Activated naive CD4-positive, alpha-beta T cell treated with anti-CD3 and anti-CD28 coated beads, Interleukin-2, amount 10 ng/mL, durations not matched to agents 7 days and 5 days (primary cell): ENCODE measurements around the gene CROCC2.

Experiments used
- CTCF ChIA-PET: fragments of 350-600 bp; sonication (Branson Sonifier 250); formaldehyde crosslinking; loops from one replicate; lab custom pipeline; 2021; ENCODE audit warnings: antibody characterized with exemption; lab: Charles Lee
- DNase-seq: peaks from one replicate; pipeline ENCODE4 v3.0.0-alpha.2; 2020
- H3K27ac Mint-ChIP-seq: one replicate; pipeline ENCODE4 v1.8.0; 2021; ENCODE audit warnings: mild to moderate bottlenecking, moderate library complexity, mixed read lengths
- H3K27me3 Mint-ChIP-seq: one replicate; pipeline ENCODE4 v1.8.0; 2021; ENCODE audit warnings: mild to moderate bottlenecking, mixed read lengths
- H3K36me3 Mint-ChIP-seq: one replicate; pipeline ENCODE4 v1.8.0; 2021; ENCODE audit warnings: mixed read lengths
- H3K4me1 Mint-ChIP-seq: one replicate; pipeline ENCODE4 v1.8.0; 2021; ENCODE audit warnings: mixed read lengths
- H3K4me3 Mint-ChIP-seq: one replicate; pipeline ENCODE4 v1.8.0; 2021; ENCODE audit warnings: mild to moderate bottlenecking, moderate library complexity, mixed read lengths
- H3K9me3 Mint-ChIP-seq: one replicate; pipeline ENCODE4 v1.8.0; 2021; ENCODE audit warnings: mixed read lengths

CROCC2 gene

GRCh38 chr2:240925568-240926515, 19.7 kb downstream of the CROCC2 start:
- peak; percentile 19 for DNase-seq

GRCh38 chr2:240926516-240927389, 20.6 kb downstream of the CROCC2 start:
- H3K36me3 Mint-ChIP-seq = no peaks in the 10 kb centered on the region
- H3K27ac Mint-ChIP-seq = no peak overlapping the region
- H3K4me3 Mint-ChIP-seq = no peak overlapping the region
- CTCF ChIA-PET = interaction anchor here (1.0 kb wide), 1 partner anchor 12 kb away, joined by 3 read pairs; no protein-coding TSS in a partner anchor
- H3K4me1 Mint-ChIP-seq = no peaks in the 10 kb centered on the region
- H3K27me3 Mint-ChIP-seq = peaks cover 9% of the 10 kb centered on the region
- no peaks in the 10 kb centered on the region for H3K9me3 Mint-ChIP-seq
- DNase-seq = peak; percentile 17

More at GRCh38 chr2:240925568-240926515, 19.7 kb downstream of the CROCC2 start:
- no peaks in the 10 kb centered on the region for H3K4me1 Mint-ChIP-seq
- CTCF ChIA-PET = interaction anchor here (1.0 kb wide), 1 partner anchor 11 kb away, joined by 3 read pairs; no protein-coding TSS in a partner anchor
- H3K9me3 Mint-ChIP-seq = no peaks in the 10 kb centered on the region
- H3K36me3 Mint-ChIP-seq = no peaks in the 10 kb centered on the region
- H3K27ac Mint-ChIP-seq = no peak overlapping the region
- no peak overlapping the region for H3K4me3 Mint-ChIP-seq
- H3K27me3 Mint-ChIP-seq = peaks cover 9% of the 10 kb centered on the region

GRCh38 chr2:240927390-240927781, 21.2 kb downstream of the CROCC2 start:
- Mint-ChIP-seq H3K4me3 (no peak overlapping the region), H3K4me1 (no peaks in the 10 kb centered on the region), H3K9me3 (no peaks in the 10 kb centered on the region), H3K36me3 (no peaks in the 10 kb centered on the region), H3K27me3 (peaks cover 9% of the 10 kb centered on the region), H3K27ac (no peak overlapping the region)
- CTCF ChIA-PET = no interaction called here
- no peak for DNase-seq

- H3K9me3 Mint-ChIP-seq = no peaks in the 10 kb centered on the region
- CTCF ChIA-PET = no interaction called here
- H3K36me3 Mint-ChIP-seq = no peaks in the 10 kb centered on the region
- no peaks in the 10 kb centered on the region for H3K4me1 Mint-ChIP-seq
- H3K27me3 Mint-ChIP-seq = peaks cover 9% of the 10 kb centered on the region
- DNase-seq = peak; percentile 13
- H3K4me3 Mint-ChIP-seq = no peak overlapping the region
- no peak overlapping the region for H3K27ac Mint-ChIP-seq
Measured at GRCh38 chr2:240928476-240929363, 22.6 kb downstream of the CROCC2 start.

- no peak for DNase-seq
- Mint-ChIP-seq H3K4me3 (no peak overlapping the region), H3K9me3 (no peaks in the 10 kb centered on the region), H3K4me1 (no peaks in the 10 kb centered on the region), H3K27me3 (peaks cover 9% of the 10 kb centered on the region), H3K36me3 (no peaks in the 10 kb centered on the region), H3K27ac (no peak overlapping the region)
- CTCF ChIA-PET = no interaction called here
Measured at GRCh38 chr2:240929364-240930095, 23.4 kb downstream of the CROCC2 start.

GRCh38 chr2:240930096-240930630, 24.0 kb downstream of the CROCC2 start:
- no peak overlapping the region for H3K4me3 Mint-ChIP-seq
- no peaks in the 10 kb centered on the region for H3K36me3 Mint-ChIP-seq
- peaks cover 9% of the 10 kb centered on the region for H3K27me3 Mint-ChIP-seq
- no peaks in the 10 kb centered on the region for H3K9me3 Mint-ChIP-seq
- H3K4me1 Mint-ChIP-seq = no peaks in the 10 kb centered on the region
- no peak overlapping the region for H3K27ac Mint-ChIP-seq
- DNase-seq = no peak
- CTCF ChIA-PET = interaction anchor here (1.6 kb wide), 1 partner anchor 15 kb away, joined by 5 read pairs; no protein-coding TSS in a partner anchor

- Mint-ChIP-seq H3K4me1 (no peaks in the 10 kb centered on the region), H3K27me3 (peaks cover 9% of the 10 kb centered on the region), H3K9me3 (no peaks in the 10 kb centered on the region), H3K4me3 (no peak overlapping the region), H3K27ac (no peak overlapping the region), H3K36me3 (no peaks in the 10 kb centered on the region)
- CTCF ChIA-PET = interaction anchor here (1.6 kb wide), 1 partner anchor 16 kb away, joined by 5 read pairs; no protein-coding TSS in a partner anchor
- no peak for DNase-seq
Measured at GRCh38 chr2:240930631-240931318, 24.6 kb downstream of the CROCC2 start.

GRCh38 chr2:240931319-240931949, 25.3 kb downstream of the CROCC2 start:
- CTCF ChIA-PET = interaction anchor here (1.6 kb wide), 1 partner anchor 17 kb away, joined by 5 read pairs; no protein-coding TSS in a partner anchor
- H3K9me3 Mint-ChIP-seq = no peaks in the 10 kb centered on the region
- H3K27ac Mint-ChIP-seq = no peak overlapping the region
- peaks cover 9% of the 10 kb centered on the region for H3K27me3 Mint-ChIP-seq
- H3K4me1 Mint-ChIP-seq = no peaks in the 10 kb centered on the region
- no peaks in the 10 kb centered on the region for H3K36me3 Mint-ChIP-seq
- H3K4me3 Mint-ChIP-seq = no peak overlapping the region
- DNase-seq = no peak

GRCh38 chr2:240932001-240932723, 26.0 kb downstream of the CROCC2 start:
- Mint-ChIP-seq H3K27ac (no peak overlapping the region), H3K9me3 (no peaks in the 10 kb centered on the region), H3K4me1 (no peaks in the 10 kb centered on the region), H3K36me3 (no peaks in the 10 kb centered on the region), H3K27me3 (peaks cover 3% of the 10 kb centered on the region), H3K4me3 (no peak overlapping the region)
- CTCF ChIA-PET = no interaction called here
- no peak for DNase-seq

- H3K27me3 Mint-ChIP-seq = peaks cover 6% of the 10 kb centered on the region
- no peak overlapping the region for H3K27ac Mint-ChIP-seq
- H3K9me3 Mint-ChIP-seq = no peaks in the 10 kb centered on the region
- H3K36me3 Mint-ChIP-seq = no peaks in the 10 kb centered on the region
- no peaks in the 10 kb centered on the region for H3K4me1 Mint-ChIP-seq
- no peak for DNase-seq
- no peak overlapping the region for H3K4me3 Mint-ChIP-seq
- CTCF ChIA-PET = no interaction called here
Measured at GRCh38 chr2:240932724-240933047, 26.6 kb downstream of the CROCC2 start.

- Mint-ChIP-seq H3K27me3 (peaks cover 9% of the 10 kb centered on the region), H3K4me3 (no peak overlapping the region), H3K27ac (no peak overlapping the region), H3K9me3 (no peaks in the 10 kb centered on the region), H3K4me1 (no peaks in the 10 kb centered on the region), H3K36me3 (no peaks in the 10 kb centered on the region)
- CTCF ChIA-PET = no interaction called here
- DNase-seq = no peak
Measured at GRCh38 chr2:240933048-240933965, 27.2 kb downstream of the CROCC2 start.
